ENCODE data around the gene HLA-DMA.

GRCh38 chr6:32943864-32944649, 8.8 kb downstream of the HLA-DMA start:
- no peak for TF ChIP-seq CTCF (IDR thresholded peaks at IDR 0.05; ENCODE audit: low read depth, low read length)
- no peak for TF ChIP-seq EZH2phosphoT487 (IDR thresholded peaks at IDR 0.05; ENCODE audit: low read depth)
